ENCODE measurements around the gene TXK.

Gene TXK

DNA sequence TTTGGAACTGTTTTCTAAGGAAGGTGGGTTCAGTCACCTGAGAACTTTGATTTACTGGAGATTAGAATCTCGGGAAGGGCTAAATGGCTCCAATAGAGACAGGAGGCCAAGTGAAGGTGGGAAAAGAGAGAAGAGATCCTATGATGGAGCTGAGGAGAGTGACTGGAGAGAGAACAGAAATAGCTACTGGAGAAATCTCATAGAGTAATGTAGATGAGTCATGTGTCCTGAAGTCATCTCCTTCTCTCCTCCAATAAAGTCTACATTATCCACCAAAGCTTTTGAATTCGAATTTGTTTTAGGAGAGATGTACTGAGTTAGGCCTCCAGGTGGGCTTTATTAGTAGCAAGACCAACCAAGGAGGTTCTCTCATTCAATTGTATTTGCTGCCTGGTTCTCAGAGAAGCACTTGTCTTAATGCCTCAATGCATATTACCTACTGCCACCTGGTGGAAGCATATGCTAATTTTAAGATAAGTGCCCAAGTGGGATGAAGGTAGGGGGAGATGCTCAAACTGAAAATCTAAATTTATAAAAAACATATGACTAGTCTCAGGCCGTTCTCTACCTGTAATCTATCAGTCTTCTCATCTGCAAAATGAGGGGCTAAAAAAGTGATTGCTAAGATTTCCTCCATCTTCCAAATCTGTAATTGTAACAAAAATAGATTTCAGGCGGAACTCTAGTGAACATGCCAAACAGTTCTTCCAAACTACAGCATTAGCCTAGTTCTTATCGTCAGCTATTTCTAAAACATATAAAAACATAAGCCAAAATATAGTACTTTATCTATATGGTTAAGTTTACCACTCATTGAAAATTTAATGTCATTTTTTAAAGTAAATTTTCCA lies 24.4 kb downstream of the TXK start:
- DNase-seq (ENCODE audit: extremely low spot score, insufficient read length, low read depth) (no peak), FAIRE-seq (peak; percentile 89)

- DNase-seq (ENCODE audit: extremely low spot score, insufficient read length, low read depth): no peak
- no peak for FAIRE-seq
These were observed 25.6 kb downstream of the TXK start for GRCh38 chr4:48108309-48109073.

DNA sequence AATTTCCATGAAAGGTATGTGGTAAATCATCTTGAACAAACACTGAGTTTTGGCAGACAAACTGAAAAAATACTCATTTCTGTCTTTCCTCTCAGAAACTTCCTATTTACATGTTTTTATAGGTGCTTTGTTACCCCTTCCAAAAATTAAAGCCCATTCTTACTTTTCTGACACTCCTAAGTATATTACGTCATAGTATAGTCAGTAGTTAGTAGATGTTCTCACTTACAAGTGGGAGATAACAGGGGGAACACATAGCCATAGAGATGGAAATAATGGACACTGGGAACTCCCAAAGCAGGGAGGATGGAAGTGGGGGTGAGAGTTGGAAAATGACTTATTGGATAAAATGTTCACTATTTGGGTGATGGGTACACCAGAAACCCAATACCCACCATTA lies 28.8 kb downstream of the TXK start:
- DNase-seq (ENCODE audit: extremely low spot score, insufficient read length, low read depth) (no peak), FAIRE-seq (no peak)

DNA sequence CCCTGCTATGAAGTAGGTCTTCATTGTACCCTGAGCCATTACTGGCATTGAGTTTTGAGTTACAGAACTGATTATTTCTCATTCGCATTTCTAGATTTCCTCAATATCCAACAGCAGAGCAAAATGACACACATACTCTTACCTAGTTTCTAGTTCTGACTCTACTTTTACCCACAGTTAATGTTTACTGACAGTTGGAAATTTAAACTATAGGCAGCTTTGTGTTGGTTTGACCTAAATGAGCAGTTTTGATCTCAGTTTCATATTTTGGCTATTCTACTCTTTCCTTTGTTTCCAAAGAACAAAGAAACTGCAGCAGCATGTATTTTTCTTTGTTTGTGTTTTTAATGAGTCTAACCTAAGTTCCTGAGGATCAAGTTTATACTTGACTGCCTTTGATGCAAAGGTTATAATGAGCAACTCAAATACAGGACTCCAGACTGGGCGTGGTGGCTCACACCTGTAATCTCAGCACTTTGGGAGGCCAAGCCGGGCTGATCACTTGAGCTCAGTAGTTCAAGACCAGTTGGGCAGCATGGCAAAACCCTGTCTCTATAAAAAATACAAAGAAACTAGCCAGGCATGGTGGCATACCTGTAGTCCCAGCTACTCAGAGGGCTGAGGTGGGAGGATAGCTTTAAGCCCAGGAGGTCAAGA lies 30.4 kb downstream of the TXK start:
- FAIRE-seq: peak; percentile 50

GRCh38 chr4:48102303-48102702 lies 31.7 kb downstream of the TXK start:
- DNase-seq (ENCODE audit: extremely low spot score, insufficient read length, low read depth): no peak
- FAIRE-seq: no peak

More for the DNA sequence above, 30.4 kb downstream of the TXK start:
- DNase-seq (ENCODE audit: extremely low spot score, insufficient read length, low read depth): no peak

GRCh38 chr4:48100256-48100655 lies 33.8 kb downstream of the TXK start:
- no peak for DNase-seq (ENCODE audit: extremely low spot score, insufficient read length, low read depth)
- no peak for FAIRE-seq

- DNase-seq (ENCODE audit: extremely low spot score, insufficient read length, low read depth) (no peak), FAIRE-seq (no peak)
These were observed 38.6 kb downstream of the TXK start for GRCh38 chr4:48095441-48095840.

DNA sequence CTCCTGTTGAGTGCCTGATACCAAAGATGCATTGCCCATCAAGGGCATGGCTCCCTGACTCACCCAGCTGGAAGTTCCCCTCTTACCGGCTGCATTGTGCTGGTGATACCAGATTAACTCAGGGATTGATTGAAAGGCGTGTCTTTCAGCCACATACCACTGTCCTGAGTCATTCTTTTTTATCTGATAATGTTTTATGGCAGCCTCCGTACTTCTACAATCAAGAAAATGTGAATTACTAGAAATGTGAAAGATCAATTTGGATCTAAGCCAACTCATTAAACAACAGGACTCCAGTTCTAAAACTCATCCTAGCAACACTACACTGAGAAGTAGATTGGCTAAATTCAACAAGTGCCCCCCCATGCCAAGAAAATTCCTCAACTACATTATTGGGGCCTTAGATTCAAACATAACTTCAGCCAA lies 40.0 kb downstream of the TXK start:
- no peak for FAIRE-seq
- no peak for DNase-seq (ENCODE audit: extremely low spot score, insufficient read length, low read depth)

DNA sequence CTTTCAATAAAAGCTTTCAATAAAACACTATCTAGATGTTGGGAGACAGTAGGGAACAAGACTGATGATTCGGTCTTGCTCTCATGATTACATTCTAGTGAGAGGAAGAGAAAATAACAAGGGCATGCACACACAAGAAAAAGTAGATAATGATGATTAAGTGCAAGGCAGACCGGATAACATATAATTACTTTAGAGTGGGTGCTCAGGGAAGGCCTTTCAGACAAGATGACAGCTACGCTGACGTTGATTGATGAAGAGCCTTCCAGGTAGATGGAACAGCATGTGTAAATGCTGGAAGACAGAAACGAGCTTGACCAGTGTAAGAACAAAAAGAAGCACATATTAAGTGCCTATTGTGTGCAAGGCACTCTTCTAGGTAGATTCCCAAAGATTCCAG lies 43.4 kb downstream of the TXK start:
- no peak for FAIRE-seq
- no peak for DNase-seq (ENCODE audit: extremely low spot score, insufficient read length, low read depth)

DNA sequence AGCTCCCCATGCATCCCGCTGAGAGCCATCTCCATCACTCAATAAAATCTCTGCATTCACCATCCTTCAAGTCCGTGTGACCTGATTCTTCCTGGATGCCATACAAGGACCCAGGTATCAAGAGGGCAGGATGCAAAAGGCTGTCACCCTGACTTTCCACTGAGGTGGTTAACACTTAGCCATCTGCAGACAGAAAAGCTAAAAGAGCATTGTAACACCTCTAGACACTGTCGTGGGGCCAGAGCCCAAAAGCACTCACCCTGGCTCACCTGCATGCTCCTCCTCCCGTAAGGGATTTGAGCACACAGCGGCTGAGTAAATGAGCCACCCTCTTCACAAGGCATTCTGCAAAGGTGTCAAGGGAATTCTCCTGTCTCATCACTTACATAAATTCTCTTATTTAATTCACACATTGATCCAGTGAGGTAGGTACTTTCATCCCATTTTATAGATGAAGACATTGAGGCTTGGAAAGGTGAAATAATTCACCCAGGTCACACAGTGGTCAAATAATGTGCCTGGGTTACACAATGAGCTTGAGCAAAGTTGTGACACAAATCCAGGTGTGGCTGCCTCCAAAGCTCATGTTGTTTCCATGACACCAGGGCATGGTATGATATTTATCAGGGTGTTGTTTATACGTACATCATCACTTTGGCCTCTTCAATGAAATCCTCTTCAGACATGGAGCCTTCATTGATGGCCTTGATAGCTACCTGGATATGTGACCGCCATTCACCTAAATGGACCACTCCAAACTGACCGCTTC lies 48.0 kb downstream of the TXK start:
- DNase-seq (ENCODE audit: extremely low spot score, insufficient read length, low read depth) (no peak), FAIRE-seq (no peak)

DNA sequence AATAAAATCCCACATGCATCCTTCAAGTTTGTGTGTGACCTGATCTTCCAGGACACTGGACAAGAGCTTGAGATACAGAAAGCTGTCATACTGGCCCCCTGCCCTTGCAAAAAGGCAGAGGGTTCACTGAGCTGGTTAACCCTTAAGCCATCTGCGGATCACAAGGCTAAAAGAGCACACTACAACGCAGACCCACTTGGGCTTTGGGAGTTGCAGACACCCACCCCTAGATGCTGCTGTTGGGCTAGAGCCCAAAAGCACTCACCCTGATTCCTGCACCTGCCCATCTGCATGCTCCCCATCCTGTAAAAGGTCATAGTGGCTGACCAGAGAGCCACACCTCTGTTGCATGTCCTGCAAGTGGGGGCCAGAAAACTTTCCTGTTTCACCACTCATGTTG lies 51.1 kb downstream of the TXK start:
- no peak for FAIRE-seq
- DNase-seq (ENCODE audit: extremely low spot score, insufficient read length, low read depth): no peak

- no peak for DNase-seq (ENCODE audit: extremely low spot score, insufficient read length, low read depth)
- FAIRE-seq: no peak
These were observed 52.9 kb downstream of the TXK start for GRCh38 chr4:48081196-48081595.

- FAIRE-seq (no peak), DNase-seq (ENCODE audit: extremely low spot score, insufficient read length, low read depth) (no peak)
These were observed 54.1 kb downstream of the TXK start for GRCh38 chr4:48079972-48080391.

DNA sequence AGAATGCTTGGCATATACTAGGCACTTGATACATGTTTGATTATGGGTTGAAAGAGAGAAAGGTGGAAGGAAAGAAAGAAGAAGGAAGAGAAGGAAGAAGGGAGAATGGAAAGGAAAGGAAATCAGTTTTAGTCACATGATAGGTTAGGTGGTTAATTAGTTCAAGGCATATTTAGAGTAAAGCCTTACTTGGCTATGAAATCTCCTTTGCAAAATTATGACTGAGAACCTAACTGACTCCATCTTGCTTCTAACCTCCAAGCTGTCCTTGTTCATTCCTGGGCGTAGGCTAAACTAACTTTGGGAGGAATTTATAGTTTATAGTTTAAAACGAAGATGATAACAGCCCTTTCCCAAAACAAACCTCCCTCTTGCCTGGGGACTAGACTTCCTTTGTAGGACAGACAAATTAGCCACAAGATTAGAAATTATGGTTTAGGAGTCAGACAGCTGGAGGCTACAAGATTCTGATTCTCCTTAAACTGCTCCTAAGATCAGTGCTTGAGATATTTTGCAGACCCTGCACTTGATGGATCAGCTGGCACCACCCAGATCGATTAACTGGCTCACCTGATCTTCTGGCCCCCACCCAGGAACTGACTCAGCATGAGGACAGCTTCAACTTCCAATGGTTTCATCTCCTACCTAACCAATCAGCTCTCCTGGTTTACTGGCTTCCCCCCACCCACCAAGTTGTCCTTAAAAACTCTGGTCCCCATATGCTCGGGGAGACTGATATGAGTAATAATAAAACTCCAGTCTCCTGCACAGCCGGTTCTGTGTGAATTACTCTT lies 55.0 kb downstream of the TXK start:
- DNase-seq (ENCODE audit: extremely low spot score, insufficient read length, low read depth) (no peak), FAIRE-seq (no peak)

GRCh38 chr4:48078425-48078824 lies 55.6 kb downstream of the TXK start:
- no peak for DNase-seq (ENCODE audit: extremely low spot score, insufficient read length, low read depth)
- no peak for FAIRE-seq

- FAIRE-seq (no peak), DNase-seq (ENCODE audit: extremely low spot score, insufficient read length, low read depth) (no peak)
These were observed 59.4 kb downstream of the TXK start for GRCh38 chr4:48074657-48075056.

GRCh38 chr4:48073567-48074103 lies 60.4 kb downstream of the TXK start:
- FAIRE-seq: no peak
- no peak for DNase-seq (ENCODE audit: extremely low spot score, insufficient read length, low read depth)

DNA sequence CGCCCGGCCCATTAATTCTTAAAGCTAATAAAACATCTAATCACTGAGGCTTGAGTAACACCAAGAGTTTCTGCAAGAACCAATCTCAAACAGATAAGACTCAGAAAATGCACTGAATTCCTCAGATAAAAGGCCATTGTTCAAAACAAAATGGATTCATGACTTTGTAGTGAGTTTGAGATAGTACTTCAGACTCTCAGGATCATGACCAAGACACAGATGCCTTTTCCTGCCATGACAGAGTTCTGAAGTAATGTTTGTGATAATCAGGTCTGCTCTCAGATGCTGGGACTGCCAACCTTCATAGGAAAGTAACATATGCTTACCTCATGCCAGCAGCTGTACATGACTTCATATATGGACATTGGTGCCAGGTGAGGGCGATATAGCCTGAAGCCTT lies 62.9 kb downstream of the TXK start:
- FAIRE-seq: no peak

DNA sequence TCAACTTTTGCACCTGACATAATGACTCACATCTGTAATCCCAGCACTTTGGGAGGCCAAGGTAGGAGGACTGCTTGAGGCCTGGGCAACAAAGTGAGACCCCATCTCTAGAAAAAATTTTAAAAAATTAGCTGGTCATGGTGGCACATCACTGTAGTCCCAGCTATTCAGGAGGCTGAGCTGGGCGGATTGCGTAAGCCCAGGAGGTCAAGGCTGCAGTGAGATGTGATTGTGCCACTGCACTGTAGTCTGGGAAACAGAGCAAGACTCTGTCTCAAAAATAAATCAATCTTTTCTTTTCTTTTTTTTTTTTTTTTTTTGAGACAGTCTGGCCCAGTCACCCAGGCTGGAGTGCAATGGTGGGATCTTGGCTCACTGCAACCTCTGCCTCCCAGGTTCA lies 65.0 kb downstream of the TXK start:
- DNase-seq (ENCODE audit: extremely low spot score, insufficient read length, low read depth) (no peak), FAIRE-seq (no peak)

More for the DNA sequence above, 62.9 kb downstream of the TXK start:
- DNase-seq (ENCODE audit: extremely low spot score, insufficient read length, low read depth): no peak
